Activated CD4-positive, alpha-beta T cell treated with anti-CD3 and anti-CD28 coated beads, Interleukin-2, amount 50 U/mL, for 4 hours (primary cell): Measurements from ENCODE around the gene GCN1.
A peak's percentile ranks its signal among the peaks of the same experiment; 100 is the strongest.

Source experiments
- DNase-seq, 2 experiments: peaks; one replicate each; pipeline ENCODE4 v3.0.0-alpha.2; 2020

The GCN1 gene

GRCh38 chr12:120229487-120230325, 35.2 kb upstream of the GCN1 start:
- no peak for DNase-seq

- DNase-seq = no peak
Measured at GRCh38 chr12:120229071-120229486, 34.6 kb upstream of the GCN1 start.

GRCh38 chr12:120228291-120229070, 34.0 kb upstream of the GCN1 start:
- DNase-seq = peak; percentile 89

GRCh38 chr12:120228041-120228290, 33.5 kb upstream of the GCN1 start:
- DNase-seq = no peak

GRCh38 chr12:120227233-120228040, 32.9 kb upstream of the GCN1 start:
- no peak for DNase-seq

GRCh38 chr12:120225852-120226640, 31.5 kb upstream of the GCN1 start:
- DNase-seq = no peak

- no peak for DNase-seq
Measured at GRCh38 chr12:120225200-120225558, 30.7 kb upstream of the GCN1 start.

GRCh38 chr12:120224304-120225199, 30.0 kb upstream of the GCN1 start:
- DNase-seq = no peak

GRCh38 chr12:120223458-120224303, 29.2 kb upstream of the GCN1 start:
- DNase-seq = no peak

GRCh38 chr12:120222288-120222832, 27.8 kb upstream of the GCN1 start:
- no peak for DNase-seq

- no peak for DNase-seq
Measured at GRCh38 chr12:120221576-120221900, 27.0 kb upstream of the GCN1 start.

- no peak for DNase-seq
Measured at GRCh38 chr12:120220838-120221575, 26.5 kb upstream of the GCN1 start.

GRCh38 chr12:120218680-120219606, 24.4 kb upstream of the GCN1 start:
- no peak for DNase-seq

GRCh38 chr12:120216742-120217605, 22.5 kb upstream of the GCN1 start:
- no peak for DNase-seq

GRCh38 chr12:120215766-120216735, 21.5 kb upstream of the GCN1 start:
- no peak for DNase-seq

- DNase-seq = no peak
Measured at GRCh38 chr12:120215357-120215735, 20.8 kb upstream of the GCN1 start.
